Neural cell (in vitro differentiated cells): ENCODE results near the gene GABRB1. TPM values are rescaled to one million over a fixed set of nuclear protein-coding genes. Genes with fewer than 3 reads are reported as not detected.

Source experiments
- H2AFZ ChIP-seq: fragments of 200-600, 300-800 bp; sonication (generic), shearing (Covaris generic); 2 replicates; pipeline ENCODE4 v1.6.0; 2014; ENCODE audit warnings: low read depth, mild to moderate bottlenecking, antibody characterized with exemption, low read length, moderate library complexity
- H3F3A ChIP-seq: fragments of 200-600 bp; shearing (Covaris generic); 2 replicates; pipeline ENCODE4 v1.6.1; 2016; ENCODE audit warnings: mild to moderate bottlenecking, moderate library complexity, mixed read lengths, antibody characterized with exemption, low read length; ENCODE audit not compliant: insufficient read depth, poor library complexity, severe bottlenecking
- H3K27ac ChIP-seq: fragments of 200-600, 300-800 bp; sonication (generic), shearing (Covaris generic); 2 replicates; pipeline ENCODE4 v1.5.1; 2014; ENCODE audit warnings: mild to moderate bottlenecking, low read length, moderate library complexity
- H3K27me3 ChIP-seq: fragments of 300-800, 200-600 bp; sonication (generic), shearing (Covaris generic); 2 replicates; pipeline ENCODE4 v1.6.0; 2014; ENCODE audit warnings: mild to moderate bottlenecking, low read depth, low read length, moderate library complexity; ENCODE audit not compliant: insufficient read depth
- H3K36me3 ChIP-seq: fragments of 300-800, 200-600 bp; sonication (generic), shearing (Covaris generic); 2 replicates; pipeline ENCODE4 v1.5.1; 2014; ENCODE audit warnings: mild to moderate bottlenecking, antibody characterized with exemption, low read length, moderate library complexity; ENCODE audit not compliant: insufficient read depth
- H3K4me2 ChIP-seq: fragments of 300-800, 200-600 bp; sonication (generic), shearing (Covaris generic); 2 replicates; pipeline ENCODE4 v1.6.0; 2014; ENCODE audit warnings: mild to moderate bottlenecking, low read length
- H3K4me3 ChIP-seq: fragments of 300-800, 200-600 bp; sonication (generic), shearing (Covaris generic); 2 replicates; pipeline ENCODE4 v1.5.1; 2014; ENCODE audit warnings: mild to moderate bottlenecking, low read length, moderate library complexity
- H3K79me2 ChIP-seq: fragments of 200-600 bp; shearing (Covaris generic); replicated peaks from 2 replicates; pipeline ENCODE4 v1.6.0; 2014; ENCODE audit warnings: mild to moderate bottlenecking, low read length, moderate library complexity; ENCODE audit not compliant: insufficient read depth
- H3K9ac ChIP-seq: fragments of 300-800, 200-600 bp; sonication (generic), shearing (Covaris generic); 2 replicates; pipeline ENCODE4 v1.6.1; 2016; ENCODE audit warnings: mild to moderate bottlenecking, low read length, mixed read lengths
- H3K9me2 ChIP-seq: fragments of 200-600 bp; shearing (Covaris generic); 2 replicates; pipeline ENCODE4 v1.6.1; 2016; ENCODE audit warnings: mild to moderate bottlenecking, low read length, mixed read lengths; ENCODE audit not compliant: insufficient read depth
- H3K9me3 ChIP-seq: fragments of 200-600, 300-800 bp; sonication (generic), shearing (Covaris generic); 2 replicates; pipeline ENCODE4 v1.6.1; 2016; ENCODE audit warnings: mild to moderate bottlenecking, mixed run types, low read length, moderate library complexity, mixed read lengths
- H4K20me1 ChIP-seq: fragments of 200-600 bp; shearing (Covaris generic); 2 replicates; pipeline ENCODE4 v1.6.1; 2016; ENCODE audit warnings: mild to moderate bottlenecking, mixed run types; ENCODE audit not compliant: insufficient read depth
- EP300 ChIP-seq: fragments of 450-650 bp; conservative IDR thresholded peaks from 2 replicates; pipeline ENCODE4 v1.6.1; 2014; ENCODE audit warnings: antibody characterized with exemption, mild to moderate bottlenecking, moderate library complexity; ENCODE audit not compliant: poor library complexity, severe bottlenecking
- EZH2 ChIP-seq: fragments of 200-600, 300-800 bp; shearing (Covaris generic), sonication (generic); IDR thresholded peaks from 2 replicates; pipeline ENCODE4 v1.6.1; 2014; ENCODE audit warnings: antibody characterized with exemption, low read length, borderline replicate concordance, mild to moderate bottlenecking; ENCODE audit not compliant: insufficient read depth, poor library complexity, severe bottlenecking
- MXI1 ChIP-seq: fragments of 450-650 bp; conservative IDR thresholded peaks from 2 replicates; pipeline ENCODE4 v1.6.1; 2014; ENCODE audit warnings: antibody characterized with exemption, mild to moderate bottlenecking; ENCODE audit not compliant: poor library complexity, severe bottlenecking
- POLR2AphosphoS5 ChIP-seq: IDR thresholded peaks from 2 replicates; pipeline ENCODE4 v1.6.1; 2012
- RAD21 ChIP-seq: fragments of 450-650 bp; conservative IDR thresholded peaks from 2 replicates; pipeline ENCODE4 v1.6.1; 2014; ENCODE audit warnings: antibody characterized with exemption, mild to moderate bottlenecking, moderate library complexity
- SMC3 ChIP-seq: fragments of 450-650 bp; conservative IDR thresholded peaks from 2 replicates; pipeline ENCODE4 v1.6.1; 2014; ENCODE audit warnings: antibody characterized with exemption, mild to moderate bottlenecking, moderate library complexity; ENCODE audit not compliant: poor library complexity
- TAF1 ChIP-seq: IDR thresholded peaks from 2 replicates; pipeline ENCODE4 v1.6.1; 2012; ENCODE audit warnings: low read depth
- polyA plus RNA-seq: library from polyadenylated mRNA; depleted of rRNA; stranded (reverse); fragments of >200 nt; gene quantifications from 2 replicates; pipeline ENCODE4 v1.2.3, GENCODE V29; 2014
- TF ChIP-seq, protein P1 (sequence below): IDR thresholded peaks from 2 replicates; pipeline ENCODE4 v1.6.1; 2012; ENCODE audit warnings: borderline replicate concordance
- TF ChIP-seq, protein P2 (sequence below): fragments of 450-650 bp; IDR thresholded peaks from 2 replicates; pipeline ENCODE4 v1.5.1; 2014; ENCODE audit warnings: antibody characterized with exemption, mild to moderate bottlenecking, moderate library complexity; ENCODE audit not compliant: poor library complexity, severe bottlenecking

Gene GABRB1
- polyA plus RNA-seq, 1 donor from 2014 or later = 1.0 TPM

DNA sequence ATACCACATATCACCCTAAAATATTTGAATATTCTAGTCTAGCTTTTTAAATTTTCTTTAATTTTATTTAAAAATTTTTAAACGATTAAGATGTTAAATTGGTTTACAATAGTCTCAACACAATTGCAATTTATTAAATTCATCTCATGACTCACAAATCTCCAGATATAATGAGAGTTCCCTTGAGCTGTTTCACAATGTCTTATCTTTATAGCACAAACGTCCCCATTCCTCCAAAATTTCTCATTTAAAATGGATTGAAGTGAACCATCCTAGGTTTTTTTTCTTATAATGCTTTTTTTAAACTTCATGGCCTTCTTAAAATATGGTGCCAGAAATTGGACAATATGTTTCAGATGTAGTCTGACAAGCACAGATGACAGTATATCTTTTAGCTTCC lies 204.4 kb downstream of the GABRB1 start:
- no peak overlapping the region for H2AFZ ChIP-seq
- H3K9me3 ChIP-seq = no peaks in the 10 kb centered on the region
- no peak overlapping the region for H3K4me3 ChIP-seq
- no peaks in the 10 kb centered on the region for H3F3A ChIP-seq
- no peaks in the 10 kb centered on the region for H3K9me2 ChIP-seq
- TF ChIP-seq TAF1 (no peak), RAD21 (no peak), SMC3 (no peak), EZH2 (no peak), MXI1 (no peak), EP300 (no peak), POLR2AphosphoS5 (no peak)
- TF ChIP-seq, protein P1, sequence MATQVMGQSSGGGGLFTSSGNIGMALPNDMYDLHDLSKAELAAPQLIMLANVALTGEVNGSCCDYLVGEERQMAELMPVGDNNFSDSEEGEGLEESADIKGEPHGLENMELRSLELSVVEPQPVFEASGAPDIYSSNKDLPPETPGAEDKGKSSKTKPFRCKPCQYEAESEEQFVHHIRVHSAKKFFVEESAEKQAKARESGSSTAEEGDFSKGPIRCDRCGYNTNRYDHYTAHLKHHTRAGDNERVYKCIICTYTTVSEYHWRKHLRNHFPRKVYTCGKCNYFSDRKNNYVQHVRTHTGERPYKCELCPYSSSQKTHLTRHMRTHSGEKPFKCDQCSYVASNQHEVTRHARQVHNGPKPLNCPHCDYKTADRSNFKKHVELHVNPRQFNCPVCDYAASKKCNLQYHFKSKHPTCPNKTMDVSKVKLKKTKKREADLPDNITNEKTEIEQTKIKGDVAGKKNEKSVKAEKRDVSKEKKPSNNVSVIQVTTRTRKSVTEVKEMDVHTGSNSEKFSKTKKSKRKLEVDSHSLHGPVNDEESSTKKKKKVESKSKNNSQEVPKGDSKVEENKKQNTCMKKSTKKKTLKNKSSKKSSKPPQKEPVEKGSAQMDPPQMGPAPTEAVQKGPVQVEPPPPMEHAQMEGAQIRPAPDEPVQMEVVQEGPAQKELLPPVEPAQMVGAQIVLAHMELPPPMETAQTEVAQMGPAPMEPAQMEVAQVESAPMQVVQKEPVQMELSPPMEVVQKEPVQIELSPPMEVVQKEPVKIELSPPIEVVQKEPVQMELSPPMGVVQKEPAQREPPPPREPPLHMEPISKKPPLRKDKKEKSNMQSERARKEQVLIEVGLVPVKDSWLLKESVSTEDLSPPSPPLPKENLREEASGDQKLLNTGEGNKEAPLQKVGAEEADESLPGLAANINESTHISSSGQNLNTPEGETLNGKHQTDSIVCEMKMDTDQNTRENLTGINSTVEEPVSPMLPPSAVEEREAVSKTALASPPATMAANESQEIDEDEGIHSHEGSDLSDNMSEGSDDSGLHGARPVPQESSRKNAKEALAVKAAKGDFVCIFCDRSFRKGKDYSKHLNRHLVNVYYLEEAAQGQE = no peak
- TF ChIP-seq, protein P2, sequence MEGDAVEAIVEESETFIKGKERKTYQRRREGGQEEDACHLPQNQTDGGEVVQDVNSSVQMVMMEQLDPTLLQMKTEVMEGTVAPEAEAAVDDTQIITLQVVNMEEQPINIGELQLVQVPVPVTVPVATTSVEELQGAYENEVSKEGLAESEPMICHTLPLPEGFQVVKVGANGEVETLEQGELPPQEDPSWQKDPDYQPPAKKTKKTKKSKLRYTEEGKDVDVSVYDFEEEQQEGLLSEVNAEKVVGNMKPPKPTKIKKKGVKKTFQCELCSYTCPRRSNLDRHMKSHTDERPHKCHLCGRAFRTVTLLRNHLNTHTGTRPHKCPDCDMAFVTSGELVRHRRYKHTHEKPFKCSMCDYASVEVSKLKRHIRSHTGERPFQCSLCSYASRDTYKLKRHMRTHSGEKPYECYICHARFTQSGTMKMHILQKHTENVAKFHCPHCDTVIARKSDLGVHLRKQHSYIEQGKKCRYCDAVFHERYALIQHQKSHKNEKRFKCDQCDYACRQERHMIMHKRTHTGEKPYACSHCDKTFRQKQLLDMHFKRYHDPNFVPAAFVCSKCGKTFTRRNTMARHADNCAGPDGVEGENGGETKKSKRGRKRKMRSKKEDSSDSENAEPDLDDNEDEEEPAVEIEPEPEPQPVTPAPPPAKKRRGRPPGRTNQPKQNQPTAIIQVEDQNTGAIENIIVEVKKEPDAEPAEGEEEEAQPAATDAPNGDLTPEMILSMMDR = no peak
- H3K9ac ChIP-seq = no peak overlapping the region
- no peaks in the 10 kb centered on the region for H3K27me3 ChIP-seq
- no peak overlapping the region for H3K4me2 ChIP-seq
- no peak overlapping the region for H3K27ac ChIP-seq
- no peaks in the 10 kb centered on the region for H4K20me1 ChIP-seq
- H3K79me2 ChIP-seq = no peaks in the 10 kb centered on the region
- no peaks in the 10 kb centered on the region for H3K36me3 ChIP-seq

DNA sequence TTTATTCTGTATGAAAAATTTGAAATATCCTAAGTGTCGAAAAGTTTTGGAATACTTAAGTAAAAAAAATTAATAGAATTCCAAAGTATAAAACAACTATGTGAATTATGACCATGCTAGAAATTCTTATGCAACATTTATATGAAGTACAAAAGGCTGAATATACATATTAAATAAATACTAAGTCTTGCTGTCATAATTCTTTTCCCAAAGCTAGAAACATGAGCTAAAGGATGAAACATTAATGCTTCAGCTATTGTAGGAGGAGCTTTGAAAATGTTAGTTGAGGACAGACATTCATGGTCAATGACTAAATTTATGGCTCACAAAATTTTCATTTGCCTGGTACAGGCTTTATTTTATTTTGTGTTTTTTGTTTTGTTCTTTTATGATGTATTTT lies 207.3 kb downstream of the GABRB1 start:
- TF ChIP-seq, protein P2 = no peak
- TF ChIP-seq EZH2 (no peak), MXI1 (no peak), SMC3 (no peak), RAD21 (no peak), POLR2AphosphoS5 (no peak), EP300 (no peak), TAF1 (no peak)
- TF ChIP-seq, protein P1 = no peak
- no peaks in the 10 kb centered on the region for H3F3A ChIP-seq
- H3K36me3 ChIP-seq = no peaks in the 10 kb centered on the region

More for the DNA sequence above, 207.3 kb downstream of the GABRB1 start:
- Histone ChIP-seq H3K4me3 (no peak overlapping the region), H4K20me1 (no peaks in the 10 kb centered on the region), H3K27me3 (no peaks in the 10 kb centered on the region), H3K4me2 (no peak overlapping the region), H3K9me2 (no peaks in the 10 kb centered on the region), H3K79me2 (no peaks in the 10 kb centered on the region), H3K27ac (no peak overlapping the region), H3K9me3 (no peaks in the 10 kb centered on the region), H2AFZ (no peak overlapping the region), H3K9ac (no peak overlapping the region)
